Measurements from ENCODE around the gene USP25. TPM values are rescaled to one million over a fixed set of nuclear protein-coding genes. Genes with fewer than 3 reads are reported as not detected.

Gene USP25
- total and polyA plus RNA-seq, 2 experiments from 2014 or later, result 11.8 to 49.2 TPM

GRCh38 chr21:15772654-15773053 lies 42.9 kb downstream of the USP25 start (continued):
- TF ChIP-seq ETS1 (IDR thresholded peaks at IDR 0.05), result no peak

- H3K27me3 Mint-ChIP-seq (ENCODE audit: insufficient read depth, low read depth, poor library complexity), result peaks cover 3% of the 10 kb centered on the region
- Histone ChIP-seq H3K4me3 (no peak overlapping the region), H4K20me1 (replicated peaks; ENCODE audit: insufficient read depth) (0 out of 2 replicates have a peak, but pooled peaks cover 12% of the 10 kb centered on the region), H3K27me3 (ENCODE audit: insufficient read depth) (no peaks in the 10 kb centered on the region), H3K4me2 (no peak overlapping the region), H3F3A (replicated peaks; ENCODE audit: low read depth) (no peaks in the 10 kb centered on the region), H3K36me3 (ENCODE audit: insufficient read depth) (no peaks in the 10 kb centered on the region), H3K27ac (ENCODE audit: low read depth) (no peak overlapping the region), H3K9me2 (ENCODE audit: insufficient read depth) (no peaks in the 10 kb centered on the region), H3K4me1 (ENCODE audit: insufficient read depth) (peaks cover 17% of the 10 kb centered on the region), H2AFZ (no peak overlapping the region), H3K79me2 (replicated peaks; ENCODE audit: insufficient read depth) (peaks cover 79% of the 10 kb centered on the region)
- no peak overlapping the region for H3K4me3 Mint-ChIP-seq
- no peak overlapping the region for H3K27ac Mint-ChIP-seq
- no peaks in the 10 kb centered on the region for H3K9me3 Mint-ChIP-seq
- TF ChIP-seq NANOG (IDR thresholded peaks at IDR 0.05; ENCODE audit: borderline replicate concordance), result no peak
- no peak for TF ChIP-seq POLR2AphosphoS5 (IDR thresholded peaks at IDR 0.05; ENCODE audit: low read depth)
- no peak for TF ChIP-seq CTCF (conservative IDR thresholded peaks at IDR 0.05; ENCODE audit: low read depth in 2 of 2)
- no peak for TF ChIP-seq JUNB (IDR thresholded peaks at IDR 0.05; ENCODE audit: unreplicated experiment)
- no peak for TF ChIP-seq EZH2 (IDR thresholded peaks at IDR 0.05; ENCODE audit: low read depth, unreplicated experiment)
- no peak for TF ChIP-seq EZH2phosphoT487 (IDR thresholded peaks at IDR 0.05; ENCODE audit: unreplicated experiment)
- no peak for TF ChIP-seq STAT1 (IDR thresholded peaks at IDR 0.05; ENCODE audit: unreplicated experiment)
- no peak for TF ChIP-seq ZNF114 (CRISPR knock-in tag; IDR thresholded peaks at IDR 0.05)
- DNase-seq (ENCODE audit: low spot score), result no peak
- no peaks in the 10 kb centered on the region for H3K36me3 Mint-ChIP-seq (ENCODE audit: low read depth)
- peaks cover 43% of the 10 kb centered on the region for H3K4me1 Mint-ChIP-seq
- ATAC-seq, result no peak
These were observed 44.8 kb downstream of the USP25 start for GRCh38 chr21:15774590-15774989.

- TF ChIP-seq POLR2AphosphoS5 (IDR thresholded peaks at IDR 0.05; ENCODE audit: low read depth) (no peak), EZH2 (IDR thresholded peaks at IDR 0.05; ENCODE audit: low read depth, unreplicated experiment) (no peak), NANOG (IDR thresholded peaks at IDR 0.05; ENCODE audit: borderline replicate concordance) (no peak), ZNF114 (CRISPR knock-in tag; IDR thresholded peaks at IDR 0.05) (no peak), CTCF (conservative IDR thresholded peaks at IDR 0.05; ENCODE audit: low read depth in 2 of 2) (no peak)
- no peak overlapping the region for H3K4me3 ChIP-seq
- H3F3A ChIP-seq (replicated peaks; ENCODE audit: low read depth), result no peaks in the 10 kb centered on the region
- Mint-ChIP-seq H3K4me3 (no peak overlapping the region), H3K27me3 (ENCODE audit: insufficient read depth, low read depth, poor library complexity) (peaks cover 3% of the 10 kb centered on the region), H3K27ac (0 out of 2 replicates have a peak overlapping the region, but pooled peaks have one; percentile 17), H3K36me3 (ENCODE audit: low read depth) (no peaks in the 10 kb centered on the region), H3K4me1 (peaks cover 43% of the 10 kb centered on the region), H3K9me3 (no peaks in the 10 kb centered on the region)
- H3K4me1 ChIP-seq (ENCODE audit: insufficient read depth), result peaks cover 17% of the 10 kb centered on the region
- peaks cover 76% of the 10 kb centered on the region for H3K79me2 ChIP-seq (replicated peaks; ENCODE audit: insufficient read depth)
- no peak overlapping the region for H3K27ac ChIP-seq (ENCODE audit: low read depth)
- no peaks in the 10 kb centered on the region for H3K9me2 ChIP-seq (ENCODE audit: insufficient read depth)
- ATAC-seq (peak; percentile 72), DNase-seq (ENCODE audit: low spot score) (peak; percentile 30)
- H4K20me1 ChIP-seq (replicated peaks; ENCODE audit: insufficient read depth), result 0 out of 2 replicates have a peak, but pooled peaks cover 12% of the 10 kb centered on the region
- no peaks in the 10 kb centered on the region for H3K36me3 ChIP-seq (ENCODE audit: insufficient read depth)
- no peaks in the 10 kb centered on the region for H3K27me3 ChIP-seq (ENCODE audit: insufficient read depth)
- H2AFZ ChIP-seq, result no peak overlapping the region
- no peak overlapping the region for H3K4me2 ChIP-seq
These were observed 45.5 kb downstream of the USP25 start for GRCh38 chr21:15775291-15775690.

Data from GM23338 (cell line).